Body of pancreas (tissue), 4 donors: ENCODE results near the gene C11orf87. TPM values are rescaled to one million over a fixed set of nuclear protein-coding genes. Genes with fewer than 3 reads are reported as not detected.

Source experiments
- ATAC-seq: fragments of 150-250 bp; one replicate; pipeline ENCODE4 v1.9.1; 2016
- DNase-seq, 4 donors: peaks; one replicate each; pipeline ENCODE4 v3.0.0-alpha.2; 2019
- H3K27ac ChIP-seq, 4 donors: fragments of 200-600 bp; sonication (generic); 1 replicate in 3 of 4; 2 replicates in 1 of 4; pipeline versions ENCODE4 v1.5.1 to v1.6.1; 2016 to 2019; ENCODE audit warnings: mild to moderate bottlenecking in 1 of 4, mixed read lengths in 1 of 4, moderate library complexity in 1 of 4
- H3K27me3 ChIP-seq, 2 donors: fragments of 200-600 bp; sonication (generic); one replicate each; pipeline ENCODE4 v1.6.0; 2016; ENCODE audit warnings: mild to moderate bottlenecking in 1 of 2
- H3K36me3 ChIP-seq, 2 donors: fragments of 200-600 bp; sonication (generic); replicated peaks in 1 of 2; 2 replicates each; pipeline ENCODE4 v1.5.1; 2016; ENCODE audit warnings: low read depth in 2 of 2; ENCODE audit not compliant: insufficient read depth in 1 of 2
- H3K4me1 ChIP-seq: fragments of 200-600 bp; sonication (generic); one replicate; pipeline ENCODE4 v1.6.0; 2016
- H3K4me3 ChIP-seq, 2 donors: fragments of 200-600 bp; sonication (generic); 1 replicate in 1 of 2; 2 replicates in 1 of 2; pipeline ENCODE4 v1.5.1; 2016 to 2019
- H3K9me3 ChIP-seq, 3 donors: fragments of 200-600 bp; sonication (generic); 1 replicate in 2 of 3; 2 replicates in 1 of 3; pipeline ENCODE4 v1.5.1; 2016
- CTCF ChIP-seq, 7 experiments: fragments of 450-650 bp in 4 of 7; fragments of 200-600 bp in 3 of 7; sonication (generic) in 3 of 7; IDR thresholded peaks; one replicate each; pipeline ENCODE4 v1.5.1; 2016 to 2019; ENCODE audit warnings: antibody characterized with exemption in 7 of 7
- POLR2A ChIP-seq, 3 donors: fragments of 450-650 bp; IDR thresholded peaks; one replicate each; pipeline ENCODE4 v1.6.1; 2016; ENCODE audit warnings: antibody characterized with exemption in 3 of 3, mild to moderate bottlenecking in 2 of 3
- WGBS, 2 donors: methylation state at CpG; one replicate each; pipeline ENCODE4 v1.1.5; 2017; 5-methylcytosine and 5-hydroxymethylcytosine counted together
- intact Hi-C: fragments of 100-400 bp; cut with DNase I; formaldehyde crosslinking; loops from one replicate; pipeline ENCODE4 v1.15.1; 2023
- total RNA-seq, 2 donors: library from RNA; depleted of rRNA; stranded (reverse); fragments of >200 nt; gene quantifications; one replicate each; pipeline ENCODE4 v1.1.0, GENCODE V29; 2016

The C11orf87 gene
- total RNA-seq, 2 donors from 2014 or later: not detected

- H3K27me3 ChIP-seq: peaks cover 0 to 14% of the 10 kb centered on the region in 2 donors
- intact Hi-C loops: no loop called here
- H3K36me3 ChIP-seq: no peaks in the 10 kb centered on the region
- no peak for TF ChIP-seq POLR2A (IDR thresholded peaks at IDR 0.05)
- TF ChIP-seq CTCF (IDR thresholded peaks at IDR 0.05): no peak
- H3K4me1 ChIP-seq: peaks cover 20% of the 10 kb centered on the region
- H3K4me3 ChIP-seq: no peak overlapping the region
- no peak overlapping the region for H3K27ac ChIP-seq
- DNase-seq (peak; percentile 22 to 62 (median 44)), ATAC-seq (peak; percentile 33)
- H3K9me3 ChIP-seq: no peaks in the 10 kb centered on the region
- WGBS, 2 donors: 4 to 10% methylated on average over 10 of the region's 10 CpGs
Measured at GRCh38 chr11:109424901-109425300, 2.9 kb downstream of the C11orf87 start.

DNA sequence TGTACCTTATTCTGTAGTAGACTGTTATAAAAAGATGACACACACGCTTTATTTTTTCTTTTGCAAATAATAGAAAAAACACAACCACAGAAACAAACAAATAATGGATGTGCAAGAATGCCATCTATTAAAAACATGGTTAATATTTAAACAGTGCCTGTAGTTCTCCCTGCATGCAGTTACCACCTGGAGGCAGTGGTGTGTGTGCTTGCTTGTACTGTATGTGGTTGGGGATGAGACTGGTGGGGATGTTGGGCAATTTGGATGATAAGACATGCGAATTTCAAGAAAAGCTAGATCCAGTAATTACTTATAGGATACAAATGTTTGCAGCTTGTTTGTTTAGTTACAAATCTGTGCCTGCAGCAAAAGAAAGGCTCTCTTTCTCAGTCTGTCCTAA lies 3.6 kb downstream of the C11orf87 start:
- no peaks in the 10 kb centered on the region for H3K9me3 ChIP-seq
- ATAC-seq (no peak), DNase-seq (no peak)
- no peak overlapping the region for H3K4me3 ChIP-seq
- WGBS, 2 donors: 32 to 33% methylated on average over 2 of the region's 2 CpGs
- H3K27ac ChIP-seq: no peak overlapping the region
- peaks cover 0 to 14% of the 10 kb centered on the region in 2 donors for H3K27me3 ChIP-seq
- no peak for TF ChIP-seq CTCF (IDR thresholded peaks at IDR 0.05)
- no peak for TF ChIP-seq POLR2A (IDR thresholded peaks at IDR 0.05)
- intact Hi-C loops: no loop called here
- no peaks in the 10 kb centered on the region for H3K36me3 ChIP-seq
- H3K4me1 ChIP-seq: peaks cover 20% of the 10 kb centered on the region

- TF ChIP-seq POLR2A (IDR thresholded peaks at IDR 0.05) (no peak), CTCF (IDR thresholded peaks at IDR 0.05) (peak in 1 of 7 experiments; percentile 17)
- Histone ChIP-seq H3K36me3 (no peaks in the 10 kb centered on the region), H3K27me3 (peaks cover 0 to 14% of the 10 kb centered on the region in 2 donors), H3K4me1 (peaks cover 20% of the 10 kb centered on the region), H3K27ac (no peak overlapping the region), H3K9me3 (no peaks in the 10 kb centered on the region), H3K4me3 (no peak overlapping the region)
- intact Hi-C loops: no loop called here
- ATAC-seq: no peak
- 39 to 52% methylated on average over 4 of the region's 4 CpGs for WGBS, 2 donors
- DNase-seq: no peak
Measured at GRCh38 chr11:109426442-109427240, 4.7 kb downstream of the C11orf87 start.

- 48 to 61% methylated on average over 3 of the region's 3 CpGs for WGBS, 2 donors
- intact Hi-C loops: no loop called here
- DNase-seq: no peak
- Histone ChIP-seq H3K36me3 (no peaks in the 10 kb centered on the region), H3K27me3 (no peaks in the 10 kb centered on the region), H3K9me3 (no peaks in the 10 kb centered on the region), H3K4me3 (no peak overlapping the region), H3K4me1 (no peaks in the 10 kb centered on the region), H3K27ac (no peak overlapping the region)
- TF ChIP-seq POLR2A (IDR thresholded peaks at IDR 0.05) (no peak), CTCF (IDR thresholded peaks at IDR 0.05) (no peak)
- ATAC-seq: no peak
Measured at GRCh38 chr11:109432105-109432504, 10.1 kb downstream of the C11orf87 start.
